ENCODE results near the gene SLC25A41. TPM values are rescaled to one million over a fixed set of nuclear protein-coding genes. Genes with fewer than 3 reads are reported as not detected.

Gene SLC25A41
- total RNA-seq, 1 donor from 2014 or later = 1.6 TPM

GRCh38 chr19:6396305-6396704, 37.3 kb downstream of the SLC25A41 start:
- no peak for DNase-seq (ENCODE audit: low read depth, low spot score)
- Mint-ChIP-seq H3K4me1 (peaks cover 26% of the 10 kb centered on the region), H3K36me3 (ENCODE audit: low read depth) (peaks cover 2% of the 10 kb centered on the region), H3K27ac (ENCODE audit: unreplicated experiment) (no peak overlapping the region), H3K4me3 (no peak overlapping the region), H3K9me3 (no peaks in the 10 kb centered on the region), H3K27me3 (ENCODE audit: low read depth) (no peaks in the 10 kb centered on the region)
- TF ChIP-seq, protein P1, sequence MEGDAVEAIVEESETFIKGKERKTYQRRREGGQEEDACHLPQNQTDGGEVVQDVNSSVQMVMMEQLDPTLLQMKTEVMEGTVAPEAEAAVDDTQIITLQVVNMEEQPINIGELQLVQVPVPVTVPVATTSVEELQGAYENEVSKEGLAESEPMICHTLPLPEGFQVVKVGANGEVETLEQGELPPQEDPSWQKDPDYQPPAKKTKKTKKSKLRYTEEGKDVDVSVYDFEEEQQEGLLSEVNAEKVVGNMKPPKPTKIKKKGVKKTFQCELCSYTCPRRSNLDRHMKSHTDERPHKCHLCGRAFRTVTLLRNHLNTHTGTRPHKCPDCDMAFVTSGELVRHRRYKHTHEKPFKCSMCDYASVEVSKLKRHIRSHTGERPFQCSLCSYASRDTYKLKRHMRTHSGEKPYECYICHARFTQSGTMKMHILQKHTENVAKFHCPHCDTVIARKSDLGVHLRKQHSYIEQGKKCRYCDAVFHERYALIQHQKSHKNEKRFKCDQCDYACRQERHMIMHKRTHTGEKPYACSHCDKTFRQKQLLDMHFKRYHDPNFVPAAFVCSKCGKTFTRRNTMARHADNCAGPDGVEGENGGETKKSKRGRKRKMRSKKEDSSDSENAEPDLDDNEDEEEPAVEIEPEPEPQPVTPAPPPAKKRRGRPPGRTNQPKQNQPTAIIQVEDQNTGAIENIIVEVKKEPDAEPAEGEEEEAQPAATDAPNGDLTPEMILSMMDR (conservative IDR thresholded peaks at IDR 0.05) = no peak

DNA sequence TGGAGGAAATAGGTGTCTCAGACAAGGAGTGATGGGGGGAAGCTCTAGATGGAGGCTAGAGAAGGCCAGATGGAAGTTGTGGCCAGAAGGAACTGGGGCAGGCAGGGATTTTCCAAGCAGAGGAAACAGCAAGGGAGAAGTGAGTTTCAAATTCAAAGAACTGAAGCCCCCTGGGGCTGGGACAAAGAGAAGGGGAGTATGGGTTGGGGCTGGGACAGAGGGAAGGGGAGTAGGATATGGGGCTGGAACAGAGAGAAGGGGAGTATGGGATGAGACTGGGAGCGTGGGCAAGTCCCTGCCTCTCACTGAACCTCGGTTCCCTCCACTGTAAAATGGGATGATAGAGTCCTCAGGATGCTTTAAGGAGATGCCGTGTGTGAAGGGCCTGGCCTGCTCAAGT, 38.7 kb downstream of the SLC25A41 start:
- H3K36me3 Mint-ChIP-seq (ENCODE audit: low read depth) = peaks cover 4% of the 10 kb centered on the region
- no peak for DNase-seq (ENCODE audit: low read depth, low spot score)
- H3K9me3 Mint-ChIP-seq = no peaks in the 10 kb centered on the region
- TF ChIP-seq, protein P1 (conservative IDR thresholded peaks at IDR 0.05) = no peak
- peak overlapping the region; percentile 12 for H3K27ac Mint-ChIP-seq (ENCODE audit: unreplicated experiment)
- H3K4me1 Mint-ChIP-seq = peaks cover 30% of the 10 kb centered on the region
- H3K4me3 Mint-ChIP-seq = peak overlapping the region; percentile 75
- no peaks in the 10 kb centered on the region for H3K27me3 Mint-ChIP-seq (ENCODE audit: low read depth)

- DNase-seq (ENCODE audit: low read depth, low spot score) = no peak
- Mint-ChIP-seq H3K27ac (ENCODE audit: unreplicated experiment) (peak overlapping the region; percentile 98), H3K4me3 (peak overlapping the region; percentile 97), H3K4me1 (peaks cover 30% of the 10 kb centered on the region), H3K9me3 (no peaks in the 10 kb centered on the region), H3K36me3 (ENCODE audit: low read depth) (peaks cover 4% of the 10 kb centered on the region), H3K27me3 (ENCODE audit: low read depth) (no peaks in the 10 kb centered on the region)
- TF ChIP-seq, protein P1 (conservative IDR thresholded peaks at IDR 0.05) = no peak
Observed at GRCh38 chr19:6393983-6394412, 39.6 kb downstream of the SLC25A41 start.

DNA sequence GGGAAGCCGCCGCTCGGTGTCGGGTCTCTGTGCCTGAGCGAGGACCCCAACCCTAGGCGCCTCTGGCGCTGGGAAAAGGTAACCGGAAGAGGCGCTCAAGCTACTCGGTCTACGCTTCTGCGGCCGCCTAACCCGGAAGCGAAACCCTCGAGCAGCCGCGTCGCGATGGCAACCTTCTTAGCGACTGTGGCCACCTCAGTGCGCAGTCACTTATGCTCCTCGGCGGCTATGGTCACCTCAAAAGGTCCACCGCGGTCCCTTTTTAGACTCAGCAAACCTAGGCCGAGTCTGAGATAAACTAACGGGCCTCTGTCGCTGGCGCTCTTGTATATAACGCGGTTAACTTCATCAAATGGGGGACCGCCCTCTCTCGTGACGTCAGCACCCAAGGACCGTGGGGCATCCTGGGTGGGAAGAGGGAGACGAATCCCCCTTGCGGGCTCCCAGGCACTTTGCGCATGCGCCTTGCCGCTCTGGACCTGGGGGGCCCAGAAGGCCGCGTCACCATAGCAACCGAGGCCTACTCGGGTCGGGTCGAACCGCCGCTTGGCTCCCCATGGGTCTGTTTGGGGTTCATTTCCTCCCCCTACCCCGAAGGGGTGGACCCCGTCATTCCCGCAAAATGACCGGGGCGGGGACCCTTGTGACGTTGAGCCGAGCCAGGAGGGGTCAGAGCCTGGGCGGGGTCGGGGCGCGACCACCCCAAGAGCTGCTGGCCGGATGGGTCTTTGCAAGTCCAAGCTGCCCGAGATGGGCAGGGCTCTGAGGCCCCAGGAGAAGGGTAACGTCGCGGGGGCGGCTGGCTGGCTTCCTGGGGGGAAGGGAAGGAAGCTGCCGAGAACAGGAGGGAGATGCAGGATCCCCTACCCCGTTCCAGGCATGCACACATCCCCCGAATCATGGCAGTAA, 40.2 kb downstream of the SLC25A41 start, which contains the start of gene GTF2F1:
Gene GTF2F1, minus strand, starts transcription at position 91 of the 909 bp plus-strand sequence. CDS start 169 bp downstream, outside the sequence.
- peak; percentile 93 for DNase-seq (ENCODE audit: low read depth, low spot score)
- Mint-ChIP-seq H3K27me3 (ENCODE audit: low read depth) (no peaks in the 10 kb centered on the region), H3K36me3 (ENCODE audit: low read depth) (peaks cover 4% of the 10 kb centered on the region), H3K9me3 (no peaks in the 10 kb centered on the region), H3K4me1 (peaks cover 30% of the 10 kb centered on the region), H3K4me3 (peak within 1 kb of the TSS; percentile 97), H3K27ac (ENCODE audit: unreplicated experiment) (peak within 1 kb of the TSS; percentile 98)
- TF ChIP-seq, protein P1 (conservative IDR thresholded peaks at IDR 0.05) = no peak

GRCh38 chr19:6392221-6393073, 41.1 kb downstream of the SLC25A41 start:
- H3K9me3 Mint-ChIP-seq = no peaks in the 10 kb centered on the region
- peak overlapping the region; percentile 98 for H3K27ac Mint-ChIP-seq (ENCODE audit: unreplicated experiment)
- H3K27me3 Mint-ChIP-seq (ENCODE audit: low read depth) = no peaks in the 10 kb centered on the region
- DNase-seq (ENCODE audit: low read depth, low spot score) = no peak
- peak overlapping the region; percentile 97 for H3K4me3 Mint-ChIP-seq
- TF ChIP-seq, protein P1 (conservative IDR thresholded peaks at IDR 0.05) = no peak
- H3K4me1 Mint-ChIP-seq = peaks cover 30% of the 10 kb centered on the region
- H3K36me3 Mint-ChIP-seq (ENCODE audit: low read depth) = peaks cover 4% of the 10 kb centered on the region
